ENCODE data around the gene SHISAL2B.

DNA sequence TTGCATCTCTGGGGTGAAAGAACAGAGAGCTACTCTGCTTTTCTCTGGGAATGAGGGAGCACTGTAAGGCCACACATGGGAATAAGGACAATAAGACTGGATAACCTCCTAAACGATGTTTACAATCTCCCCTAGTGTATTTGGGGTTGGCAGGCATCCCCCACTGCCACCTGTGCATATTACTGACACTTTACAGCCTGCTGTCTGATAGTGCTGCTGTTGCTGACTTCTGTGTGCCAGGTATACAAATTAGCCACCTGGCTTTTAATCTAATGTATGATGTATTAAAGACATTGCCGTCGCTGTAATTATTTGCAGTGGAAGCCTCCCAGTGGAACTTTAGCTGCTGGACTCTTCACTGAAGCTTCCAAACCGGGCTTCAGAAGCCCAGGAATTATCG lies 4.4 kb upstream of the SHISAL2B start:
- TF ChIP-seq, protein P1, sequence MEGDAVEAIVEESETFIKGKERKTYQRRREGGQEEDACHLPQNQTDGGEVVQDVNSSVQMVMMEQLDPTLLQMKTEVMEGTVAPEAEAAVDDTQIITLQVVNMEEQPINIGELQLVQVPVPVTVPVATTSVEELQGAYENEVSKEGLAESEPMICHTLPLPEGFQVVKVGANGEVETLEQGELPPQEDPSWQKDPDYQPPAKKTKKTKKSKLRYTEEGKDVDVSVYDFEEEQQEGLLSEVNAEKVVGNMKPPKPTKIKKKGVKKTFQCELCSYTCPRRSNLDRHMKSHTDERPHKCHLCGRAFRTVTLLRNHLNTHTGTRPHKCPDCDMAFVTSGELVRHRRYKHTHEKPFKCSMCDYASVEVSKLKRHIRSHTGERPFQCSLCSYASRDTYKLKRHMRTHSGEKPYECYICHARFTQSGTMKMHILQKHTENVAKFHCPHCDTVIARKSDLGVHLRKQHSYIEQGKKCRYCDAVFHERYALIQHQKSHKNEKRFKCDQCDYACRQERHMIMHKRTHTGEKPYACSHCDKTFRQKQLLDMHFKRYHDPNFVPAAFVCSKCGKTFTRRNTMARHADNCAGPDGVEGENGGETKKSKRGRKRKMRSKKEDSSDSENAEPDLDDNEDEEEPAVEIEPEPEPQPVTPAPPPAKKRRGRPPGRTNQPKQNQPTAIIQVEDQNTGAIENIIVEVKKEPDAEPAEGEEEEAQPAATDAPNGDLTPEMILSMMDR (IDR thresholded peaks at IDR 0.05; ENCODE audit: low read depth, low read length, missing input control), result no peak
- TF ChIP-seq SP1 (IDR thresholded peaks at IDR 0.05), result no peak
- no peak for TF ChIP-seq YY1 (IDR thresholded peaks at IDR 0.05)
- TF ChIP-seq, protein P2, sequence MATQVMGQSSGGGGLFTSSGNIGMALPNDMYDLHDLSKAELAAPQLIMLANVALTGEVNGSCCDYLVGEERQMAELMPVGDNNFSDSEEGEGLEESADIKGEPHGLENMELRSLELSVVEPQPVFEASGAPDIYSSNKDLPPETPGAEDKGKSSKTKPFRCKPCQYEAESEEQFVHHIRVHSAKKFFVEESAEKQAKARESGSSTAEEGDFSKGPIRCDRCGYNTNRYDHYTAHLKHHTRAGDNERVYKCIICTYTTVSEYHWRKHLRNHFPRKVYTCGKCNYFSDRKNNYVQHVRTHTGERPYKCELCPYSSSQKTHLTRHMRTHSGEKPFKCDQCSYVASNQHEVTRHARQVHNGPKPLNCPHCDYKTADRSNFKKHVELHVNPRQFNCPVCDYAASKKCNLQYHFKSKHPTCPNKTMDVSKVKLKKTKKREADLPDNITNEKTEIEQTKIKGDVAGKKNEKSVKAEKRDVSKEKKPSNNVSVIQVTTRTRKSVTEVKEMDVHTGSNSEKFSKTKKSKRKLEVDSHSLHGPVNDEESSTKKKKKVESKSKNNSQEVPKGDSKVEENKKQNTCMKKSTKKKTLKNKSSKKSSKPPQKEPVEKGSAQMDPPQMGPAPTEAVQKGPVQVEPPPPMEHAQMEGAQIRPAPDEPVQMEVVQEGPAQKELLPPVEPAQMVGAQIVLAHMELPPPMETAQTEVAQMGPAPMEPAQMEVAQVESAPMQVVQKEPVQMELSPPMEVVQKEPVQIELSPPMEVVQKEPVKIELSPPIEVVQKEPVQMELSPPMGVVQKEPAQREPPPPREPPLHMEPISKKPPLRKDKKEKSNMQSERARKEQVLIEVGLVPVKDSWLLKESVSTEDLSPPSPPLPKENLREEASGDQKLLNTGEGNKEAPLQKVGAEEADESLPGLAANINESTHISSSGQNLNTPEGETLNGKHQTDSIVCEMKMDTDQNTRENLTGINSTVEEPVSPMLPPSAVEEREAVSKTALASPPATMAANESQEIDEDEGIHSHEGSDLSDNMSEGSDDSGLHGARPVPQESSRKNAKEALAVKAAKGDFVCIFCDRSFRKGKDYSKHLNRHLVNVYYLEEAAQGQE (IDR thresholded peaks at IDR 0.05), result no peak
- no peak for TF ChIP-seq RXRA (IDR thresholded peaks at IDR 0.05)
- TF ChIP-seq, protein P3, sequence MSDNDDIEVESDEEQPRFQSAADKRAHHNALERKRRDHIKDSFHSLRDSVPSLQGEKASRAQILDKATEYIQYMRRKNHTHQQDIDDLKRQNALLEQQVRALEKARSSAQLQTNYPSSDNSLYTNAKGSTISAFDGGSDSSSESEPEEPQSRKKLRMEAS (IDR thresholded peaks at IDR 0.05), result no peak
- no peak for TF ChIP-seq EGR1 (IDR thresholded peaks at IDR 0.05; ENCODE audit: low read depth in 2 of 2)
- TF ChIP-seq TAF1 (conservative IDR thresholded peaks at IDR 0.05), result no peak
- TF ChIP-seq JUND (IDR thresholded peaks at IDR 0.05), result no peak
